ENCODE measurements around the gene SPCS2.
"Not testable (repeated sequence)": the region's sequence is repeated elsewhere in the genome, so short reads cannot be mapped to it uniquely, and the experiment has no call there.

Gene SPCS2

DNA sequence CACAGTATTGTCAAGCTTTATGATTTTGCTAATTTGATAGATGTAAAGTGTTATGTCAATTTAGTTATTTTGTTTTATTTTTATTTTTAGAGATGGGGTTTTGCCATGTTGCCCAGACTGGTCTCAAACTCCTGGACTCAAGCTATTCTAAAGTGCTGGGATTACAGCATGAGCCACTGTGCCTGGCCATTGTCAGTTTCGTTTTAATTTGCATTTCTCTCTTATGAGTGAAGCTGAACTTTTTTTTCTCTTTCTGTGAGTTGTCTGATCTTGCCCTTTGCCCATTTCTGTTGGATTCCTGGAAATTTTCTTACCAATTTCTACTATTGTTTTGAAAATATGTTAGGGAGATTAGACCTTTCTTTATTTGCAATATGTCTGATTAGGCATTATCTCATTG lies 55.1 kb downstream of the SPCS2 start:
- DNase-seq = no peak

DNA sequence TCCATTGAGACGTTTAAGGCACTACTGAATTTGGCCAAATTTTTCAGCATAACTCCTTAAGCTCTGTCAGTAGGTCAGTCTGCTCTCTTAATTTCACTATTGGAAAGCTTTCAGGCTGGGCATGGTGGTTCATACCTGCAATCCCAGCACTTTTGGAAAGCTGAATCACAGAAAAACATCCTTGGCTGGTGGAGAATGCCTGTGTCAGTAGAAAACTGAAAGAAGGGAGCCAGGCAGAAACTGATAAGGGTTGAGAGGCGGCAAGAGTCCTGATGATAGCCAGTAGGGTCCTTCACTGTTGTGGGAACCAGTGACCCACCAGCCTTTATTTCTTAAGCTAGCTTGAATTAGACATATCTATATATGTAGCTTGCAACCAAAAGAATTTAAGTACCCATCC lies 62.3 kb downstream of the SPCS2 start:
- no peak for DNase-seq

DNA sequence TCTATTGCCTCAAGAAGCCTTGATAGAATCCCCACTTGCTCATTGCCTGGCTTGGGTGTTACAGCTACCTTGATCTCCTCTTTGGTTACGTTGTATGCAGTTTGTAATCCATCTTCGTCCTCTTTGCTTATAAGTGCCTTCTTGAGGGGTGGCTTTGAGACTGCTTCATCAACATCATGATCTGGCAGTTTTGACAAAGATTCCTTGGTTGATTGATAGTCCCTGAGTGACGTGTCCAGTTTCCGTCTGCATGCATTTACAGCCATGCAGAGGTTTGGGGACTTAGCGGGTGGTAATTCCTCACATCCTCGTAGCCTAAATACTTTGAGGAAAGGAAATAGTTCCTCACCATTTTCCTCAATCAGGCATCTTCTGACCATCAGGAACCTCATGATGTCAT lies 62.8 kb downstream of the SPCS2 start:
- no peak for DNase-seq

DNA sequence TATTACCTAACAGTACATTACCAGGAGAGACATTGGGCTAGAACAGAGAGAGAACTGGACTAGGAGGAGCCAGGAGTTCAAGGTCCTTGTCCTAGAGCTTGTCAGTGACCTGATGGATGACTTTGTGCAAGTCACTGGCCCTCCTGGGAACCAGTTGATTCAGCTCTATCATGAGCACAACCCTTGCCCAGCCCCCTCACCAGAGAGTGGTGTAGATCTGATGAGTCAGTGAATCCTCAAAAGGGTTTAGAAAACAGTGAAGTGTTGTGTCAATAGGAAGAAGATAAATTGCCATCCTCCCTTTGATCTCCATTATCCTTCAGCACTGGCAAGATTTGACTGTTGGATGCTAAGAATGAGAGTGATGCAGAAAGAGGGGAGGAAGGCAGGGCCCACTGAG lies 64.0 kb downstream of the SPCS2 start:
- no peak for DNase-seq

DNA sequence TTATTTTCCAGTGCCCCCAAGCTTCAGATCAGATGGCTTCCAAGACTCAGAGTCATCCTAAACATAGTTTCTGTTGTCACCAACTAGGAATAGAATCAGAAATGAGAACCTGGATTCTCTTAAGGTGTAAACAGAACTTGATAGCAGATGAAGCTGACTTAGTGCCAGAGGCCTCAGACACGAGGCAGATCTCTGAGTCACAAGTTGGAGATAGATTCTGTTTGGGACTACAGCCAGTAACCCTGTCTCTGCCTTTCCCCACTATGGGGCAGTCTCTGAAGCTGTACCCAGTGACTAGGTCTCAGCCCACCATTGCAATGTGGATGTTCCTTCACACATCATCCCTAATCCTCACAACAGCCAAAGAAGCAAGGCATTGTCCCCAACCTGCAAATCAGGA lies 65.1 kb downstream of the SPCS2 start:
- DNase-seq = no peak

DNA sequence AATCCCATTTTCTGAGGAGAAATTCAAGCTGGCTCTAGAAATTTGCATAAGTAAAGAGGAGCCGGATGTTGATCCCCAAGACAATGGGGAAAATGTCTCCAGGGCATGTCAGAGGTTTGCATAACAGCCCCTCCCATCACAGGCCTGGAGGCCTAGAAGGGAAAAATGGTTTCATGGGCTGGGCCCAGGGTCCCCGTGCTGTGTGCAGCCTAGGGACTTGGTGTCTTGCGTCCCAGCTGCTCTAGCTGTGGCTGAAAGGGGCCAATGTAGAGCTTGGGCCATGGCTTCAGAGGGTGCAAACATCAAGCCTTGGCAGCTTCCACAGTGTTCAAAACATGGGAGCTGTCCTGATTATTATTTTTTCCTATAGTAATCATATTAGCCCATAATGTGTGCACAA lies 70.1 kb downstream of the SPCS2 start:
- DNase-seq = not testable (repeated sequence)

DNA sequence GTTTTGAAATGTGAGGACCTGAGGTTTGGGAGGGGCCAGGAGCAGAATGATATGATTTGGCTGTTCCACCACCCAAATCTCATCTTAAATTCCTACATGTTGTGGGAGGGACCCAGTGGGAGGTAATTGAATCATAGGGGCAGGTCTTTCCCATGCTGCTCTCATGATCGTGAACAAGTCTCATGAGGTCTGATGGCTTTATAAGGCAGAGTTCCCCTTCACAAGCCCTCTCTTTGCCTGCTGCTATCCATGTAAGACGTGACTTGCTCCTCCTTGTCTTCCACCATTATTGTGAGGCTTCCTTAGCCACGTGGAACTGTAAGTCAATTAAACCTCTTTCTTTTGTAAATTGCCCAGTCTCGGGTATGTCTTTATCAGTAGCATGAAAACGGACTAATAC lies 71.3 kb downstream of the SPCS2 start:
- not testable (repeated sequence) for DNase-seq

DNA sequence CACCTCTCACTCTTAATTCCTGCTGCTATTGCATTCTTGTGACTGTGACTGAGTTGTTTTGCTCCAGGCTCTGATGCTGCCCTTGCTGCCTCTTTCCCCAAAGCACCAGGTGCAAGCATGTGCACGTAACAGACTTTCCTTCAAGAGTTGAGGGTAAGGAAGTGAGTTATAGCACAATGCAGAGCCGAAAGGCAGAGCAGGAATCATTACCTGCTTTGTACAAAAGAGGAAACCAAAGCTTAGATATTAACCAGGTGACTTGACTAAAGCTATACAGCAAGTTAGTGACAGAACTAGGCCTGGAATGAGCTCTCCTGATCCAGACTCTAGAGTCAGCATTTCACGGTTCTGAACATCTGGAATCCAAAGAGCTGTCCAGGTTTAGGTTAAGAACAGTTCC lies 73.2 kb downstream of the SPCS2 start:
- no peak for DNase-seq

DNA sequence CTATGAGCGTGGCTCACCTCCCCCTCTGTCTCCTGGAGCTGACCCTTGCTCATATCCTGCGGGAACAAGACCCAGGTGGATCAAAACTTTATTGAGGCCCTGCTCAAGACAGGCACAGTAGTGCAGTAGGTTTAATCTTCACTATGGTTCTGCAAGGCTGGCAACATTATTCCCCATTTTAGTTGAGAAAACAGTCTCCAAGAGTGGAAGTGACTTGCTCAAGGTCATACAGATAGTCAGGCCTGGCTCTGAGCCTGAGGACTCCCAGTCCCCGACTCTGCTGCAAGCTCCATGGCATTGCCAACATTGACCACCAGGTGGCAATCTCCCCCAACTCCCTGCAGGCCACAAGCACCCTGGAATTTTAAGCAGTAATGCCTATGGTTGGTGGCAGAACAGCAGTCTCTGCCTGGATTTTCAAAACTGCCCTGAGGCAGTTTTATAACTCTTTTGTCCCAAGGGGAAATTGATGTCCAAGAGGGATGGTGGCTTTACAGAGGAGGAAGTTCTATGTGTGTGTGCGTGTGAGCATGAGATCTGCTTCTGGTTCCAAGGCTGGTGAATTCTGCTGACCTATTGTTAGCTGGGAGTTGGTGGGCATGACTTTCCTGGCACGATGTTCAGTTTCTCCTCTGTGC lies 73.8 kb downstream of the SPCS2 start:
- peak; percentile 14 for DNase-seq

DNA sequence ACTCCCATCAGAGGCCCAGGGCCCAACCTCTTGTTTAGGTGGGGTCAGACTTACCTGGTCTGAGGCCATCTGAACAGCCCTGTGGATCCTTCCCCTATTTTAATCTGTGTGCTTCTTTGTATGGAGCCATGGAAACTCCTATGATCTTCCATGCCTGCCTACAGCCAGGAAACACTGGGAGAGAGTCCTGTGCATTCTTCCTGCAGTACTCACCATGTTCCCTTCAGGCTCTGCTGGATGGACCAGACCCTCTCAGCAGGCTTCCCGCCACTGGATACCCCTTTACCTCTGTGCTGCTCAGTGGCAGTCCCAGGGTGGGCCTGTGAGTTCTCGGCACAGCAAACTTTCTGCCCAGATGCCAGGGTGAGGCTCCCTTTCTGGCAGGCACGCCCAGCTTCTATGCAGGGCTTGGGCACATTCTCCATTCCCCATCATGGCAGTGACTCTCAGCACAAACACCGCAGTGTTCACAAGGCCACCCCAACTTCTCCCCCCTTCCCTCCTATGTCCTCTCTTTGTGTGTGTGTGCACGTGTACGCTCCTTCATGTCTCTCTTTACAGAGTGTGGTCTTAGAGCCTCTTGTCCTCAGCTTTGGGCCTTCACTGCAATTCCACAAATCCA lies 74.5 kb downstream of the SPCS2 start:
- no peak for DNase-seq

DNA sequence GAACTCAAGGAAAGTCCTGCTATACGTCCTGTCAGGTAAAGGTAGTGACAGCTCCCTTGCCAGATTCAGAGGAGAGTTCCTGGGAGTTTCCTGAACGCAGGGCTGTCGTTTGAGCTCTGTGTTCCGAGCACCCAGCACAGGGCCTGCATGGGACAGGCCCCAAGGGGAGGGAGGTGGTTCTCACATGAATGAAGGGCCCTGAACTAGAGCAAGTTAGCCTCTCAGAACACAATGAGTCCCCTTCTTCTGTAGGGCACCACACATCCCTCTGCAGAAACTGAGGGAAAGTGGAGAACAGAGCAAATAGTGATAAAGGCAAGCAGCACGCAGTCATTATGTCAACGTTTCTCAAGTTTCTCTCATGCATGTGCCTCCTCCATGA lies 75.0 kb downstream of the SPCS2 start:
- DNase-seq = no peak

DNA sequence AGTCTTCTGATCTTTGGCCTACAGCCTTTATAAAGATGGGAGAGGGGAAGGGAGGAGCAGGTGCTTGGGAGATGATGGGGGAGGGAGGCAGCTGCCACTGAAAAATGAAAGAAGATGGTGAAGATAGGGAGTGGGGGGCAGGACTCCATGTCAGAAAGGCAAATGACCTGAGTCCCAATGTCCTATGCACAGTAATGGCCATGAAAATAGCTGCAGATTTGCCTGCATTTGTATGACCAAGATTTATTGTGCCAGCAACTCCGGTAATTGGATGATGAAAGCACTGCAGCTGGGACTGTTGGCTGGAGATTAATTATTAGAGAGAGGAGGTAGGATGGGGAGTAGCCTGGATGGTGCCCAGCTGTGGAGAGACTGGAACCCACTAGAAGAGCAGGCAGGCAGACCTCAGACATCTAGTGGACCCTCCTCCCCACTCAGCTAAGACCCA lies 75.7 kb downstream of the SPCS2 start:
- no peak for DNase-seq

DNA sequence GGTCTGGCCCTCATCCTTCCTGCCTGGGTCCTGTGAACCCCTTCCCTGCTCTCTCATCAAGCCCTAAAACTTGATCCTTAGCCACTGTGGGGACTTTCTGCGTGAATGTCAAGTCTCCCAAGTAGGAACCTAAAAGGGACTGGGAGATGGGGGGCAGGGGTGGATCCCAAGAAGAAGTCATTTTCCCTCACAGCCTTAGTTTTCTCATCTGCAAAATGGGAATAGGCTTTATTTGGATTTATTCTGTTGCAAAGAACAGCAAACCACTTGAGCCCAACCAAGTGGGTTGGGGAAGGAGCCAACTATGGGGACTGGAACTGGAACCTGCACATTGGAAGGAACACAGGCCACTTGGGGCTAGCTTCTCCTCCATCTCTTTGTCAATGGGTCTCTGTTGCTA lies 76.5 kb downstream of the SPCS2 start:
- no peak for DNase-seq

DNA sequence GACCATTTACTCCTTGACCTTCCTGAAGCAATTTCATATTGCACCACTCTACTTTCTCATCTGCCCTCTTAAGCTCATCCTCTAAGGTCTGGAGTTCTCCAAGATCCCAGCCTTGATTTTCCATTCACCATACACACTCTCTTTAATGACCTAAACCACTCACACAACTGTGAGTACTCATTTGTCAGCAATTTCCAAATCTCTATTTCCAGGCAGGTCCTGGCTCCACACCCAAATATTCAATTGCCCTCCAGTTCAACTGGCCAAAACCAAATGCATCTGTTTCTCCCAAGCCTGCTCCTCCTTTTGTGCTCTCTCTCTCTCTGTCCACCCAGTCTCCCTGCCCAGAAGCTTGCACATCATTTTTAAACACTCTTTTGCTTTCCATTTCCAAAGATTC lies 79.3 kb downstream of the SPCS2 start:
- DNase-seq = no peak

Data from NCI-H1048 (cell line).